Skeletal muscle satellite cell (primary cell): Measurements from ENCODE around the gene TMEM163.

Source experiments
- H3K27me3 ChIP-seq: 2 replicates; pipeline ENCODE4 v1.7.0; 2013; ENCODE audit warnings: low read length; ENCODE audit not compliant: control insufficient read depth, insufficient read depth
- H3K36me3 ChIP-seq: 2 replicates; pipeline ENCODE4 v1.7.0; 2013; ENCODE audit warnings: mild to moderate bottlenecking, control low read depth, low read length; ENCODE audit not compliant: insufficient read depth
- H3K4me1 ChIP-seq: 2 replicates; pipeline ENCODE4 v1.7.0; 2013; ENCODE audit warnings: low read length; ENCODE audit not compliant: control insufficient read depth, insufficient read depth
- H3K4me2 ChIP-seq: 2 replicates; pipeline ENCODE4 v1.7.0; 2013; ENCODE audit warnings: mild to moderate bottlenecking, low read length
- H3K4me3 ChIP-seq: 2 replicates; pipeline ENCODE4 v1.7.0; 2013; ENCODE audit warnings: low read length
- H3K9ac ChIP-seq: 2 replicates; pipeline ENCODE4 v1.7.0; 2013; ENCODE audit warnings: mild to moderate bottlenecking, low read depth, low read length, moderate library complexity
- H3K9me3 ChIP-seq: replicated peaks from 2 replicates; pipeline ENCODE4 v1.7.0; 2013; ENCODE audit warnings: mild to moderate bottlenecking, control low read depth, low read length

Gene TMEM163

DNA sequence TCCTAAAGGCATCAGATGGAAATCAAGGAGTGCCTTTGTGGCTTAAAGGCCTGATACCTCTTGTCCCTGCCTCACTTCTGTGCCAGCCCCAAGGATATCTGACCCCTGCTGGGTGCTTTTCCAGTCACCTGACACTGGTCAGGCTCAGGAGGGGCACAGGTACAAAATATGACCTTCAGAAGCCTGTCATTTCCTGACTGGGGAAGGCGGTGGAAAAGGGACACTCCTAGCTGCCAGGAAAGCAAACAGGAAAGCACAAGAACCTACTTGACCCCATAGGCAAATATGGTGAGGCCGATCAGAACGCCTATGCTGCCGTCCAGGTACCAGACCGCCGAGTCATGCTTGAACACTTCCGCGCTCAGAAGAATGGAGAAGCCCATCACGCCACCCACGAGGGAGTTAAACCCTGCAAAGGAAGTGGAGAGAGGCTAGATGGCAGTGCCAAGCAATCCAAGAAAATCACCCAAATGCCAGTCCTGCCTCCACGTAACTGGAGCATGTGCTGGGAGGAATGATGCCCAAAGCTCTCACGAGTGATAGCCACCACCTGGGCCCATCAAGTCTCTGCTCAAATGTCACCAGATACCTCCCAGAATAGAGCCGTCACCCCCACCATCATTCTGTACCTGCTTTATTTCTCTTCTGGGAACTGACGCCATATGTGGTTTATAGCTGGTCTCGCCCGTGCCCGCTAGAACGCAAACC, 260.9 kb downstream of the TMEM163 start:
- H3K9me3 ChIP-seq = no peaks in the 10 kb centered on the region
- H3K4me1 ChIP-seq = no peaks in the 10 kb centered on the region
- peaks cover 9% of the 10 kb centered on the region for H3K27me3 ChIP-seq
- H3K4me3 ChIP-seq = no peak overlapping the region
- H3K36me3 ChIP-seq = no peaks in the 10 kb centered on the region
- H3K4me2 ChIP-seq = no peak overlapping the region
- no peak overlapping the region for H3K9ac ChIP-seq

DNA sequence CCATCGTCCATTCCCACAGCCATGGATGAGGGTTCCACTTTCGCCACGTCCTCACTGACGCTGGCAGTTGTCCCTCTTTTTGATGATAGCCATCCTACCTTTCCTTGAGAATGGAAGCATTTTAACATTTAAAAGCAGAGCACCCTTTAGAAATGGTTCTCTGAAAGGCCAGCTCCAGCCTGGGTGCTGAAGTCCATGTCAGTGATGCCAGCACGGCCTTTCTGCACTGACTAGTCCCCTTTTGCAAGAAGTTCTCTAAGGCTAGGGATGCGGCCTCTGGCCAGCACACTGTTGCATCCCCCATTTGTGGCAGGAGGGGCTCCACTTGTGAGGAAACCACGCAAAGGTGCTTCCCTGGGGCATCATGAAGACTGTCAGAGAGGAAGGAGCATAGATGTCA, 261.4 kb downstream of the TMEM163 start:
- Histone ChIP-seq H3K4me3 (no peak overlapping the region), H3K36me3 (no peaks in the 10 kb centered on the region), H3K4me2 (no peak overlapping the region), H3K4me1 (no peaks in the 10 kb centered on the region), H3K9ac (no peak overlapping the region), H3K27me3 (peaks cover 6% of the 10 kb centered on the region), H3K9me3 (no peaks in the 10 kb centered on the region)

DNA sequence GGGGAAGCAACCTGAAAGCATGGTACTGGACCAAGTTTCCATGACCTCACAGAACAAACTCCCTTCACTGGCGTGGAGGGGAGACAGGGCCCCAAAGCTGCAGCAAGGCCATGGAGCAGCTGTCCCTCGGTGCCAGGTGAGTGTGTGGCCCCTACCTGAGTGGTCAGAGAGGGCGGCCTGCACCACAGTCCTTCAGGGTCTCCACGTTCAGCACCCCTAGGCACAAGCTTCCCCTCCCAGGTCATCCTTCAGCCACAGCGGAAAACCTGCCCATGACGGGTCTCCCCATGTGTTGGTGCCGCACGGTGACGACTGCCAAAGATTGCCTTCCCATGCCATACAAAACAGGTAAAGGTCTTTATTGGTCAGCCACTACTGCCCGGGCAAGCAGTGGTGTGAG, 263.4 kb downstream of the TMEM163 start:
- Histone ChIP-seq H3K9ac (no peak overlapping the region), H3K4me3 (no peak overlapping the region), H3K36me3 (no peaks in the 10 kb centered on the region), H3K9me3 (no peaks in the 10 kb centered on the region), H3K4me1 (no peaks in the 10 kb centered on the region), H3K27me3 (no peaks in the 10 kb centered on the region), H3K4me2 (no peak overlapping the region)

DNA sequence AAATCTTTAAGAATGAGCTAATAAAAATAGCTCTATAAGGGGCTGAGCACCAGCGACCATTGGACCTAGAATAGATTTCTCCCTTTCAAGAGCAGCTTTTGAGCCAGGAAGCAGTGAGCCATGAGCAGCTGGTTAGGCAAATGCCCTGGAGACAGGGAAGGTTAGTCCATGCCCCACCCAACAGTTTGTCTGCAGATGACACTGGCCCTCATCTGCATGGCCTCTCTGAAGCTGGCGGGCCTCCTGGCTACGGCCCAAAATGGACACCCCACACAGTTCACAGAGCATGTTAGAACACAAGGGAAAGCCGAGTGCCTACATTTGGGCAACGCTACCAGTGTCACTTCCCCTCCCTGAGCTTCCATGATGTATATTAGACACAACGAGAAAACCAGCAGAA, 263.9 kb downstream of the TMEM163 start:
- H3K4me1 ChIP-seq = no peaks in the 10 kb centered on the region
- no peak overlapping the region for H3K4me2 ChIP-seq
- H3K36me3 ChIP-seq = no peaks in the 10 kb centered on the region
- no peak overlapping the region for H3K9ac ChIP-seq
- no peaks in the 10 kb centered on the region for H3K9me3 ChIP-seq
- H3K4me3 ChIP-seq = no peak overlapping the region
- no peaks in the 10 kb centered on the region for H3K27me3 ChIP-seq

DNA sequence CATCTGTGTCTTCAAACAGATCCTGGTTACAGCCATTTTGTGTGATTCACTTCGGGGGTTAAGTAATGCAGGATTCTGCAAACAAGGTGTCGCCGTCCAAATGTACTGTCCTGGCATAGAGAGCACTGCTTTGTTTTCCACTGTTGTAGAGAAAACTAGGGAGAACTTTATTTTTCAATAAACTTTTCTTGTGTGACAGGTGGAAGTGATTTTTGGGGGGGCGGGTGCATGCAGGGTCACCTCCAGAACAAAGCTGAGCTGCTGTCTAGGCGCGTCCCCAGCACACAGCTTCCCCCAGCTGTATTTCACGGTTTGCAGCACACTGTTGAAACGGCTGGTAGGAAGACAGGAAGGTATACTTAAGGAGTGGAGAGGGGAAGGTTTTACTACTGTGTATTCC, 264.4 kb downstream of the TMEM163 start:
- Histone ChIP-seq H3K4me1 (no peaks in the 10 kb centered on the region), H3K27me3 (no peaks in the 10 kb centered on the region), H3K4me3 (no peak overlapping the region), H3K36me3 (no peaks in the 10 kb centered on the region), H3K9ac (no peak overlapping the region), H3K9me3 (no peaks in the 10 kb centered on the region), H3K4me2 (no peak overlapping the region)

DNA sequence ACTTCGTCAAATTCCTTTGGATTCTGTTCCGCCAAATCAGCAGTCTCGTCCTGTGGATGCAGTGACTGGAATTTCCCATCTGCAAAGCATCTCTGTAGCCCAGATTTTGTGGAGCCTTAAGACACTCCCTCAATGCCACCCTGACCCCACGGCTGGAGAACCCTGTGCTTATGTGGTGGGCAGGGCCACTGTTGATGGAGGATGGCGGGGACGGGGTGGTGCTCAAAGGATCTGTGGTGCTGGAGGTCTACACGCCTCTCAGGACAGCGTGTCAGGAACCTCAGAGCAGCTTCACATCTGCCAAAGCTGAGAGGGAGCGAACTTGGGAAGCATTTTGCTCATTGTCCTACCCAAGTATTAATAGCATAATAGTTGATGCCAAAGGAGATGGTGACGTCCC, 264.8 kb downstream of the TMEM163 start:
- Histone ChIP-seq H3K4me3 (no peak overlapping the region), H3K9me3 (no peaks in the 10 kb centered on the region), H3K27me3 (no peaks in the 10 kb centered on the region), H3K4me2 (no peak overlapping the region), H3K36me3 (no peaks in the 10 kb centered on the region), H3K4me1 (no peaks in the 10 kb centered on the region), H3K9ac (no peak overlapping the region)

DNA sequence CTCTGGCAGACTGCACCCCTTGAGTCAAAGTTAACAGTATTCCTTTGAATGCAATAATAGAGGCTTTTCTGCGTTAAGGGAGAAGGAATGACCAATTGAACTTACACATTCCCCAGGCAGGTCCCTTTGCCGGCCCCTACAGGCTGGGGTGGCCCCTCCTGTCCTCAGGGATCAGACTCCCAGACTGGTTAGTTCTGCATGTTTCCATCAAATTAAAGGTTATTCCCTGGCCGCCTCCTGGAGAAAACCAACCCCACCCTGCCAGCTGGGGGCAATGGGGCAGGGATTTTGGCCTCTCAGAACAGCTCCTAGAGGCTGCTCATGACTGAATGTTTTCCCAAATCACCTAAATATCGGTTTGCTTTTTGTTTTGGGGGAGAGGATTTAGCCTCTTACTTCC, 265.3 kb downstream of the TMEM163 start:
- no peaks in the 10 kb centered on the region for H3K9me3 ChIP-seq
- no peaks in the 10 kb centered on the region for H3K36me3 ChIP-seq
- H3K27me3 ChIP-seq = no peaks in the 10 kb centered on the region
- no peak overlapping the region for H3K4me2 ChIP-seq
- H3K4me1 ChIP-seq = no peaks in the 10 kb centered on the region
- H3K9ac ChIP-seq = no peak overlapping the region
- H3K4me3 ChIP-seq = no peak overlapping the region

DNA sequence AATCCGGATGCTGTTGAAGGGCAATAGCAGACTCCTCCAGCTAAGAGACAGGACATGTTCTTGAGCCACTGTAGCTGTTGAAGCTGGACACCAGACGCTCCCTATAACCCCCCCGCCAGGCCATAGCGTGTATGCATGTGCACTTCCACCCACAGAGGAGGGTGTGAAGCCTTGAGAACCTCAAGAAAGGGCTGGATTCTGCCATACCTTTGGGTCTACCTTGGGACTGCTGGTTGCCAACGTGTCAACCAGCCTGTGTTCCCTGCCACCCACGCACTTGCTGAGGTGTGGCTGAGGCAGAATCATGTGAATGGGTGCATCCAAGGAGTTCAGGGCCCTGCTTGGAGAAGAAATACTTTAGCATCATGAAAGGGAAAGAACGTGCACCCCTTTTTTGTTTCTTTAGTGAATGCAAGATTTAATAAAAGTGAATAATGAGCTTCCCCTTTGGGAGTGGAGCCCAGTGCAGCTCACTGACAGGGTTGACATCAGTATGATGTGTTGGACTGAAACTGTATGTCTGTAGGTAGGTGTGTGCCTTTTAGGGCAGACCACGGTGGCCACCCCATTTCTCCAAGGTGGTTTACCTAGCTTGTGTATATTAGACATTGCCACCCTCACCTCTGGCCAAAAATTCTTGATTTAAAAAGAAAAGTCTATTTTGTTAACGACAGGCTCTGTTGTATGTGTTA, 266.6 kb downstream of the TMEM163 start:
- H3K36me3 ChIP-seq = no peaks in the 10 kb centered on the region
- H3K4me3 ChIP-seq = no peak overlapping the region
- no peaks in the 10 kb centered on the region for H3K4me1 ChIP-seq
- H3K9ac ChIP-seq = no peak overlapping the region
- H3K9me3 ChIP-seq = no peaks in the 10 kb centered on the region
- H3K4me2 ChIP-seq = no peak overlapping the region
- H3K27me3 ChIP-seq = no peaks in the 10 kb centered on the region

DNA sequence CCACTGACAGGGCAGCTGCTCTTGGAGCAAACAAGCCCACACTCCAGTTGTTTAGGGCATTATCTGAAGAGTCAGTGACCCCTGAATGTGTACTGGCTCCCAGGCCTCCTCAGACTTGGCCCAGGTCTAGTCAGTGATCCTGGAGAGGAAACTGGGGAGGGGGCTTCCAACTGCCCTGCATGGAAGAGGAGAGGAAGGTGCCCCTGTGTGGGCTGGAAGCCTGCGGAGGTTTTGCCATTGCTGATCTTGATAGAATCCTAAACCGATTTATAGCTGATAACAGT, 267.5 kb downstream of the TMEM163 start:
- no peaks in the 10 kb centered on the region for H3K9me3 ChIP-seq
- peaks cover 7% of the 10 kb centered on the region for H3K4me1 ChIP-seq
- no peak overlapping the region for H3K4me2 ChIP-seq
- H3K4me3 ChIP-seq = no peak overlapping the region
- no peaks in the 10 kb centered on the region for H3K36me3 ChIP-seq
- no peaks in the 10 kb centered on the region for H3K27me3 ChIP-seq
- H3K9ac ChIP-seq = no peak overlapping the region

DNA sequence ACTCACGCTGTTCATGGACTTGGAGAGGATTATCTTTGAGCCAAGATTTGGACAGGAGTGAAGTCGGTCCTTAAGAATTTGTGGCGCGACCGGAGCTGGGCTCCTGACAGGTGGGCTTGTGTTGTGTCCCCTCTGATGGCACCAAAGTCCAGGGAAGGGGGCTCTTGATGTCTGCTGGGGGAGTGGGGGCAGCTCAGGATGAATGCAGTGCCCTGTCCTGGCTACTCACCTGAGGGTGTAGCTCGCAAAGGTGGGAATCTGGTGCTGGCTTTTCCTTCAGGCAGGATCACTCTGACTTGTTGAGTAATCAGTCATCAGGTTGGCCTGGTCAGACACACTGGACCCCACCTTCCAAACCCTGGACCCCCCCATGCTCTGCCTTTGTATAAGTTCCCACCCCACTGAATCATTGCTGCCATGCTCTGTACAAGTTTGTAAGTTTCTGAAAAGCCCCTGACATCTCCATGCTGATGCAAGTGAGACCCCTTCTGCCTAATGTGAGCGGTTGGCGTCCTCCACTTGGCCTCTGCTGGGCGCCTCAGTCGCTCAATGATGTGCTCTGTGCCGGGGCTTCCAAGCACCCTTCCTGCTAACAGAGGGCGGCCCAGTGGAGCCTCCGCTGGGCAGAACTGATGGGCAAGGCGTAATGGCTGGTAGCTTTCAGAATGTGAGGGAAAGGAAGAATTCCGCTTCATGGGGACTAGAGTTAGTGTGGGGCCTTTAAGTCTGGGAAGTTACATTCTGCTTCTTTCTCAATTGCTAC, 268.9 kb downstream of the TMEM163 start:
- no peaks in the 10 kb centered on the region for H3K36me3 ChIP-seq
- H3K4me2 ChIP-seq = no peak overlapping the region
- H3K27me3 ChIP-seq = no peaks in the 10 kb centered on the region
- H3K4me3 ChIP-seq = no peak overlapping the region
- H3K9ac ChIP-seq = no peak overlapping the region
- H3K9me3 ChIP-seq = no peaks in the 10 kb centered on the region
- peaks cover 16% of the 10 kb centered on the region for H3K4me1 ChIP-seq

DNA sequence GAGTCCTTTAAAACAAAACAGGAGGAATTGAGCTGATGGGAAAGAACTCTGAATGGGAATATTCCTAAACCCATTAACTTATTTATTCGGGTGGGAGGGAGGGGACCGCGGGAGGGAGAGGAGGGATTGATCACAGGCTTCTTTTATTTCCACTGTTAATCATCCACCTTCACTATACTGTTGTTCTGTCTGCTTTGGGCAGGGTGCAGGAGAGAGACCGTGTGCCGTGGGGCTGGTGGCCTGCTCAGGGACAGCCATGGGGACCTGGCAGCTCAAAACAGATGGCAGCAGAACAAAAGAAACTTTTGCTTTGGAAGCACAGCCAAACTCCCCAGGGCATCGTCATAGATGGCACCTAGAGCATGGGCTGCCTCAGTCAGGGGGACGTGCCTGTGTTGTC, 269.6 kb downstream of the TMEM163 start:
- no peaks in the 10 kb centered on the region for H3K9me3 ChIP-seq
- H3K27me3 ChIP-seq = no peaks in the 10 kb centered on the region
- peaks cover 16% of the 10 kb centered on the region for H3K4me1 ChIP-seq
- H3K4me3 ChIP-seq = no peak overlapping the region
- no peaks in the 10 kb centered on the region for H3K36me3 ChIP-seq
- no peak overlapping the region for H3K4me2 ChIP-seq
- no peak overlapping the region for H3K9ac ChIP-seq

DNA sequence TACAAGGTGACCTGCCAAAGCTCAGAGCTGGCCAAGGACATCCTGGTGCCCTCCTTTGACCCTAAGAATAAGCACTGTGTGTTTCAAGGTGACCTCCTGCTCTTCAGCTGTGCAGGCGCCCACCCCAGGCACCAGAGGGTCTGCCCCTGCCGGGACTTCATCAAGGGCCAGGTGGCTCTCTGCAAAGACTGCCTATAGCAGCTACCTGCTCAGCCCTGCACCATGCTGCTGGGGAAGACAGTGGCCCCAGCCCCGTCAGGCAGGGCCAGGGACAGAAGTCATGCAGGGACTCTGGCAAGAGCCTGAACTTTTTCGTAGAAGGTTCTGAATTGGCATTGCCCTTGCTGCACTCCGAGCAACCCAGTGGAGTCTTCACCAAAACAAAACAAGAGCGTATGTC, 270.1 kb downstream of the TMEM163 start:
- Histone ChIP-seq H3K4me3 (no peak overlapping the region), H3K36me3 (no peaks in the 10 kb centered on the region), H3K4me1 (peaks cover 16% of the 10 kb centered on the region), H3K9ac (no peak overlapping the region), H3K27me3 (no peaks in the 10 kb centered on the region), H3K9me3 (no peaks in the 10 kb centered on the region), H3K4me2 (no peak overlapping the region)
